Fibroblast of mammary gland (primary cell): Measurements from ENCODE around the gene URB1.
"Not testable (repeated sequence)": the region's sequence is repeated elsewhere in the genome, so short reads cannot be mapped to it uniquely, and the experiment has no call there.

Experiments used
- DNase-seq: peaks from one replicate; pipeline ENCODE4 v3.0.0-alpha.2; 2010; ENCODE audit warnings: low read depth
- H3K4me3 ChIP-seq: 2 replicates; pipeline ENCODE4 v1.5.1; 2011; ENCODE audit warnings: low read depth, mild to moderate bottlenecking, low read length, moderate library complexity; ENCODE audit not compliant: control insufficient read depth
- CTCF ChIP-seq: conservative IDR thresholded peaks from 2 replicates; pipeline ENCODE4 v1.5.1; 2011; ENCODE audit warnings: low read depth, low read length, inconsistent platforms; ENCODE audit not compliant: control insufficient read depth, insufficient read depth

The URB1 gene

DNA sequence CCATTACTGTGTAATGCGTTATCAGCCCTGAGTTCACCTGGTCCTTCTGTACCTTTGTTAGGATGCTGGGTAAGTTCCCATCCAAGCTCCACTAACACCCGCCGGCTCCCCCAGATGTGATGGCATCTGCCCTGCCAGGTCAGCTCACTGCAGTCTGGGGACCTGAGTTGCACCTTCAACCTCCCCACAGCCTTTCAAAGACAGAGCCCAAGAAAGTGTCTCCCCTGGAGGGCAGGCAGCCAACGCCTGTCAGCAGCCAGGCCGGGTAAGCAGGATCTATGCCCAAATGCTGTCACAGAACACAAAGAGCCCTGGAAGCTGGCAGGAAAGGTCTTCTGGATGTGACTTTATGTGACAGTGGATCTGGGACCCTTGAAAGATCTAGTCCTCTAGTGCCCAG lies 80.5 kb downstream of the URB1 start:
- no peak for TF ChIP-seq CTCF
- H3K4me3 ChIP-seq = no peak overlapping the region
- DNase-seq = no peak

DNA sequence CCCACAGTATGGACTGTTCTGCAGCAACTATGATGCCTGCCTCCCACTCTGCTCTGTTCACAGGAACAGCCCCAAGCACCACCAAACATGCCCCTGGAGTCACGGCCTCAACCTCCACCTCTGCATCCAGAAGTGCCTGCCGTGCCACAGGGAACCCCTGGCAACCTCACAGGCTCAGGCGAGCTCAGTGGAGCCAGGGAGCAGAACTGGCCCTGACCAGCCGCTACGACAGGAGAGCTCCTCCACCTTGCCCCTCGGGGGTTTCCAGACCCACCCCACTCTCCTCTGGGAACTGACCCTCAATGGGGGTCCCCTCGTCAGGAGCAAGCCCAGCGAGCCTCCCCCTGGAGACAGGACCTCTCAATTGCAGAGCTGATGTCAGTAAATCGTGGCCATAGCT lies 81.2 kb downstream of the URB1 start:
- no peak overlapping the region for H3K4me3 ChIP-seq
- no peak for TF ChIP-seq CTCF
- DNase-seq = no peak

DNA sequence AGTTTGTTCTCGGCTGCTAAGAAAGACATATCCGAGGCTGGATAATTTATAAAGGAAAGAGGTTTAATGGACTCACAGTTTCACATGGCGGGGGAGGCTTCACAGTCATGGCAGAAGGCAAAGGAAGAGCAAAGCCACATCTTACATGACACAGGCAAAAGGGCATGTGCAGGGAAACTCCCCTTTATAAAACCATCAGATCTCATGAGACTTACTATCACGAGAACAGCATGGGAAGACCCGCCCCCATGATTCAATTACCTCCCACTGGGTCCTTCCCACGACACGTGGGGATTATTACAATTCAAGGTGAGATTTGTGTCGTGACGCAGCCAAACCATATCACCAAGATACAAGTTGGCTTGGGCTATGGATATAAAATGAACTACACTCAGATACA lies 81.8 kb downstream of the URB1 start:
- not testable (repeated sequence) for DNase-seq, H3K4me3 ChIP-seq

DNA sequence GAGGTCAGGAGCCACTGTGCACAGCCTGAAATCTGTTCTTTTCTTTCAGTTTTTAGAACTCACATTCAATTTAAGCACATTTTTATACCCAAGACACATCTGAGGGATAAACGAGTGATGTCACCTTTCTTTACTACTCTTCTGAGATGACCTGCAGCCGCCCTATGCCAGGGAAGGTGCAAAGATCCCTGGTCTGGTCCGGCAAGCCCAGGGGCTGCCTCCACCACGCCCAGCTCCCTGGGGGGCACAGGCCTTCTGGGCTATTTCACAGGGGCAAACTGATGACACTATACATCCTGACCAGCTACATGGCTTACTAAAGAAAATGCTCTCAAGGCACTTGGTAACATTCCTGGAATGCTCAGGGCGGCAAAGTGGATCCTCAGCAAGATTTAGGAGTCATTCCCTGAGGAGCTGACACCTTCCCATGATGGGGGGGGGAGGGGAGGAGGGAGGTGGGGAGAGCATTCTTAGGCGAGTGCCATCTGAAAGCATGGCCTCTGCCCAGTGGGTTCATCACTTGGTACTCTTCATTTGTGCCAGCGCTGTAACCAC lies 82.8 kb downstream of the URB1 start:
- no peak for DNase-seq
- no peak overlapping the region for H3K4me3 ChIP-seq
- no peak for TF ChIP-seq CTCF

GRCh38 chr21:32308696-32309095 lies 84.1 kb downstream of the URB1 start:
- H3K4me3 ChIP-seq = no peak overlapping the region
- no peak for TF ChIP-seq CTCF
- no peak for DNase-seq

- TF ChIP-seq CTCF = no peak
- DNase-seq = peak; percentile 45
- H3K4me3 ChIP-seq = no peak overlapping the region
Observed at GRCh38 chr21:32307706-32308105, 85.1 kb downstream of the URB1 start.

DNA sequence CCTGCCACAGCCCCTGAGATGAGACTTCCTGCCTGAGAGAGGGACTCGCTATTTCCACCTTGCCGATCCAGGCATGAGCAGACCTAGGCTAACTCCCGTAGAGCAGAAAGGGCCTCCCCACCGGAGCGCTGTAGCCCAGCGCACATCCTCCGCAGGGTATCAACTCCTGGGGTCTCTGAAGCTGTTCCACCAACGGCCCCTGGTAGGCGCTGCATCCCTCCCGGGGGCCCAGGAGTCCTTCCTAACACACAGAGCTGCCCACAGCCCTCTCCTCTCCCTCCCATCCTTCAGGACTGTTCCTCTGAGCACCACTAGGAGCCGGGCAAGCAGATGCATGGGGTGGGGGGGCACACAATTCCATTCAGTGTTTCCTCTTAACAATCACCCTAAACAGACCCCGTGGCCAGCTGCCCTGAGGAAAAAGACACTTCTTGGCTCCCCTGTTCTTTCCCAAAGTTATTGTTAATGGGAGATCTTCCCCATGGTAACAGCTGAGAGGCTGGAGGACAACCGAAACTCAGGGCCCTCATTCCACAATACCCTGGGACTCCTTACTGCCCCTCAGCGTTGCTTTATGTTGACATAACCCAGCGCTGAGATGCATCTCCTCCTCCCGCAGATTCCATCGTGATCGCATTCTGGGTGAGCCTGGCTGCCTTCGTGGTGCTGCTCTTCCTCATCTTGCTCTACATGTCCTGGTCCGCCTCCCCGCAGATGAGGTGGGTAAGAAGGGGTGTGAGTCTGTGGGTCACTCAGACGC lies 86.6 kb downstream of the URB1 start:
- TF ChIP-seq CTCF = peak; percentile 8
- no peak overlapping the region for H3K4me3 ChIP-seq
- DNase-seq = no peak
